HL-60 (cell line): ENCODE data around the gene SLC39A3.

Source experiments
- DNase-seq, 2 experiments: peaks; one replicate each; pipeline ENCODE4 v3.0.0-alpha.2; 2010 to 2020; ENCODE audit warnings: low read depth in 1 of 2, low spot score in 1 of 2
- H3K27ac ChIP-seq: fragments of 250-450 bp; sonication (Bioruptor Pico); replicated peaks from 2 replicates; pipeline ENCODE4 v1.5.1; 2020; ENCODE audit warnings: mild to moderate bottlenecking, moderate library complexity
- H3K27me3 ChIP-seq: fragments of 250-450 bp; sonication (Bioruptor Pico); 2 replicates; pipeline ENCODE4 v1.5.1; 2021; ENCODE audit warnings: mild to moderate bottlenecking, moderate library complexity; ENCODE audit not compliant: insufficient read depth, poor library complexity, severe bottlenecking
- H3K4me3 ChIP-seq: replicated peaks from 2 replicates; pipeline ENCODE4 v1.5.1; 2011; ENCODE audit warnings: mild to moderate bottlenecking, control low read depth, low read length; ENCODE audit not compliant: insufficient read depth
- CTCF ChIP-seq: IDR thresholded peaks from one replicate; pipeline ENCODE4 v1.5.1; 2011; ENCODE audit warnings: low read length, control low read depth, inconsistent platforms; ENCODE audit not compliant: insufficient read depth
- GABPA ChIP-seq: IDR thresholded peaks from 2 replicates; pipeline ENCODE4 v1.6.1; 2012; ENCODE audit warnings: low read depth
- POLR2AphosphoS5 ChIP-seq: IDR thresholded peaks from 2 replicates; pipeline ENCODE4 v1.6.1; 2012; ENCODE audit warnings: low read depth
- REST ChIP-seq: IDR thresholded peaks from 2 replicates; pipeline ENCODE4 v1.6.1; 2012; ENCODE audit warnings: low read depth; ENCODE audit not compliant: insufficient replicate concordance
- SPI1 ChIP-seq: IDR thresholded peaks from 2 replicates; pipeline ENCODE4 v1.6.1; 2012; ENCODE audit warnings: low read depth, mild to moderate bottlenecking, borderline replicate concordance

SLC39A3 gene

GRCh38 chr19:2785244-2785997, 45.6 kb upstream of the SLC39A3 start, which contains the start of gene THOP1:
Gene THOP1 (plus strand): TSS chr19:2785503. CDS start chr19:2785663, 160 bp downstream.
- Histone ChIP-seq H3K4me3 (peak within 1 kb of the TSS; percentile 97), H3K27me3 (no peaks in the 10 kb centered on the region), H3K27ac (peak within 1 kb of the TSS; percentile 83)
- no peak for TF ChIP-seq CTCF
- TF ChIP-seq POLR2AphosphoS5 = peak; percentile 60; the same call in 1 of the 2 replicates
- peak; percentile 96 to 99 for DNase-seq

GRCh38 chr19:2783781-2784145, 43.9 kb upstream of the SLC39A3 start:
- Histone ChIP-seq H3K27ac (peak overlapping the region; percentile 95), H3K27me3 (no peaks in the 10 kb centered on the region), H3K4me3 (0 out of 2 replicates have a peak overlapping the region, but pooled peaks have one; percentile 5)
- TF ChIP-seq GABPA (no peak), SPI1 (no peak), REST (no peak), POLR2AphosphoS5 (no peak), CTCF (no peak)
- no peak for DNase-seq

- Histone ChIP-seq H3K27ac (peak within 1 kb of the TSS; percentile 95), H3K27me3 (no peaks in the 10 kb centered on the region), H3K4me3 (peak within 1 kb of the TSS; percentile 93)
- TF ChIP-seq GABPA (peak; percentile 88), CTCF (peak; percentile 5), REST (peak; percentile 47), POLR2AphosphoS5 (peak; percentile 48), SPI1 (peak; percentile 79)
- DNase-seq = peak; percentile 99 to 100
These were observed 43.3 kb upstream of the SLC39A3 start, which contains the start of gene SGTA for GRCh38 chr19:2782936-2783780. Gene SGTA (minus strand): TSS chr19:2783273. CDS start chr19:2769068, 14,205 bp downstream.
